Suprapubic skin (tissue), 4 donors: ENCODE results near the gene APOL1. TPM values are rescaled to one million over a fixed set of nuclear protein-coding genes. Genes with fewer than 3 reads are reported as not detected.

Source experiments
- DNase-seq, 2 donors: peaks; one replicate each; pipeline ENCODE4 v3.0.0-alpha.2; 2019; ENCODE audit warnings: low spot score in 2 of 2
- H3K27ac ChIP-seq: fragments of 200-600 bp; sonication (generic); one replicate; pipeline ENCODE4 v1.5.1; 2019
- H3K27me3 ChIP-seq: fragments of 200-600 bp; sonication (generic); one replicate; pipeline ENCODE4 v1.5.1; 2019
- H3K36me3 ChIP-seq: fragments of 200-600 bp; sonication (generic); one replicate; pipeline ENCODE4 v1.5.1; 2019
- H3K4me1 ChIP-seq: fragments of 200-600 bp; sonication (generic); one replicate; pipeline ENCODE4 v1.5.1; 2019
- H3K4me3 ChIP-seq: fragments of 200-600 bp; sonication (generic); one replicate; pipeline ENCODE4 v1.5.1; 2019; ENCODE audit warnings: mild to moderate bottlenecking
- H3K9me3 ChIP-seq: fragments of 200-600 bp; sonication (generic); one replicate; pipeline ENCODE4 v1.5.1; 2019
- EP300 ChIP-seq: sonication (generic); formaldehyde crosslinking; IDR thresholded peaks from one replicate; pipeline ENCODE4 v1.6.1; 2017; ENCODE audit warnings: antibody characterized with exemption
- POLR2A ChIP-seq, 2 donors: fragments of 450-650 bp; IDR thresholded peaks; one replicate each; pipeline ENCODE4 v1.6.1; 2017; ENCODE audit warnings: antibody characterized with exemption in 2 of 2, mild to moderate bottlenecking in 2 of 2, moderate library complexity in 2 of 2
- POLR2AphosphoS5 ChIP-seq, 3 donors: sonication (generic); formaldehyde crosslinking; IDR thresholded peaks; one replicate each; pipeline ENCODE4 v1.6.1; 2017; ENCODE audit warnings: antibody characterized with exemption in 3 of 3
- WGBS: methylation state at CpG from one replicate; pipeline ENCODE4 v1.1.5; 2018; 5-methylcytosine and 5-hydroxymethylcytosine counted together
- total RNA-seq, 4 donors: library from RNA; depleted of rRNA; stranded (reverse); fragments of >200 nt; gene quantifications; one replicate each; pipeline ENCODE4 v1.1.0, GENCODE V29; 2016
- TF ChIP-seq, protein P1 (sequence below), 2 donors: fragments of 200-600 bp in 1 of 2; fragments of 450-650 bp in 1 of 2; sonication (generic) in 1 of 2; IDR thresholded peaks; one replicate each; pipeline ENCODE4 v1.5.1; 2016 to 2019; ENCODE audit warnings: antibody characterized with exemption in 2 of 2, mild to moderate bottlenecking in 1 of 2, moderate library complexity in 1 of 2

The APOL1 gene
- total RNA-seq, 4 donors from 2014 or later = 1.2 to 7.3 (median 3.0) TPM

DNA sequence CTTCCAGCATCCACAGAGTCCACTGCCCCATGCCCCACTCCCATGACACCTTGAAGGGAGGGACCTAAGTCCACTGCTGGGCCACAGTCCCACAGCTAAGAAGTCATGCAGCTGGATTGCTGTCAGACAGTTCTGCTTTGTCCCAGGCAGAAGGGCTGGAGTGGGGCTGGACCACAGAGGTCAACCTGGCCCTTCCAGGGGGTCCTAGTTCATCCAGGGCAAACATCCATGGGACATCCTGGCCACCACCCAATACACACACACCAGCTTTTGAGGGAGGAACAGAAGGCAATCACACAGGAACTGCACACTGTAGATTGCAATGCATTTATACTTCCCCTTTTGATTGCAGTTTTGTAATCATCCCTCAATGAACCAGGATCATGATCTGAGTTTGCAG is 40.0 kb upstream of the APOL1 start:
- H3K27me3 ChIP-seq = no peaks in the 10 kb centered on the region
- H3K4me3 ChIP-seq = no peak overlapping the region
- H3K9me3 ChIP-seq = no peaks in the 10 kb centered on the region
- H3K36me3 ChIP-seq = no peaks in the 10 kb centered on the region
- no peak overlapping the region for H3K27ac ChIP-seq
- H3K4me1 ChIP-seq = no peaks in the 10 kb centered on the region
- TF ChIP-seq, protein P1, sequence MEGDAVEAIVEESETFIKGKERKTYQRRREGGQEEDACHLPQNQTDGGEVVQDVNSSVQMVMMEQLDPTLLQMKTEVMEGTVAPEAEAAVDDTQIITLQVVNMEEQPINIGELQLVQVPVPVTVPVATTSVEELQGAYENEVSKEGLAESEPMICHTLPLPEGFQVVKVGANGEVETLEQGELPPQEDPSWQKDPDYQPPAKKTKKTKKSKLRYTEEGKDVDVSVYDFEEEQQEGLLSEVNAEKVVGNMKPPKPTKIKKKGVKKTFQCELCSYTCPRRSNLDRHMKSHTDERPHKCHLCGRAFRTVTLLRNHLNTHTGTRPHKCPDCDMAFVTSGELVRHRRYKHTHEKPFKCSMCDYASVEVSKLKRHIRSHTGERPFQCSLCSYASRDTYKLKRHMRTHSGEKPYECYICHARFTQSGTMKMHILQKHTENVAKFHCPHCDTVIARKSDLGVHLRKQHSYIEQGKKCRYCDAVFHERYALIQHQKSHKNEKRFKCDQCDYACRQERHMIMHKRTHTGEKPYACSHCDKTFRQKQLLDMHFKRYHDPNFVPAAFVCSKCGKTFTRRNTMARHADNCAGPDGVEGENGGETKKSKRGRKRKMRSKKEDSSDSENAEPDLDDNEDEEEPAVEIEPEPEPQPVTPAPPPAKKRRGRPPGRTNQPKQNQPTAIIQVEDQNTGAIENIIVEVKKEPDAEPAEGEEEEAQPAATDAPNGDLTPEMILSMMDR (IDR thresholded peaks at IDR 0.05) = no peak
- no peak for TF ChIP-seq POLR2AphosphoS5 (IDR thresholded peaks at IDR 0.05)
- DNase-seq = no peak

DNA sequence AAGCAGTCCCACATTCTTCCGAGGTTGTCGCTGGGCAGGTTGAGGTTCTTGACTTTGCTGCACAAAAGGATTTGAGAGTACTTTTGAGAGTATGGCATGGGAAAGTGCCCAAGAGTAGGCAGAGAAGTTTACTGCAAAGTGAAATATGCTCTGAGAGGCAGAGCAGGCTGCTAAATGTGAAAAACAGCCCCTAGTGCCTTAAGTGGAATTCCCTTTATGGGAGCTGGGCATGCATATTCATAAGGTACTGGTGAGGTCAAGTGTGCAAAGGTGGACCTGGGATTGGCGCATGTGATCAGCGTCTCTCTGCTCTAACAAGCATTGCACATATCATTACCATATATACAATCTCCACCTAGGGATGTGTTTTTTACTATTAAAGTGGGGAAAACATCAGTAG is 39.3 kb upstream of the APOL1 start:
- TF ChIP-seq POLR2AphosphoS5 (IDR thresholded peaks at IDR 0.05) = no peak
- TF ChIP-seq, protein P1 (IDR thresholded peaks at IDR 0.05) = no peak
- no peak for TF ChIP-seq POLR2A (IDR thresholded peaks at IDR 0.05)
- TF ChIP-seq EP300 = no peak
- Histone ChIP-seq H3K27ac (no peak overlapping the region), H3K4me3 (no peak overlapping the region), H3K36me3 (no peaks in the 10 kb centered on the region), H3K27me3 (no peaks in the 10 kb centered on the region), H3K4me1 (no peaks in the 10 kb centered on the region), H3K9me3 (no peaks in the 10 kb centered on the region)
- DNase-seq = no peak
- 94% methylated on average over 4 of the region's 4 CpGs for WGBS

DNA sequence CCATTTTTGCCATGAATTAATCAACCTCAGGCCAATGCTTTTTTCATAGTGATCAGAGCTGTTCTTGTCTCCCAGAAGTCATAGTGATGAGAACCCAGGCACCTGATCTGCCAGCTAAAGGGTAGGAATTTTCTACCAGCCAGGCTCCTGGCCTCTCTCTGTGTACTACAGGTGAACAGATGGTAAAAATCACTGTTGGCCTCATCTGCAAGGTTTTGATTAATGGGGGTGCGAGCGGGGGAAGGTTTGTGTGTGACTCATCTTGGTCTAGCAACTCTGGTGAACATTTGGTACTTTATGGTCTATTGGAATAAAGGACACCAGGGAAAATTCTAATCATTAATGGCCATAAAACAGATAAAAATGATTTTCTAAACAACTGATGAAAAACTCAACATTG is 37.0 kb upstream of the APOL1 start:
- Histone ChIP-seq H3K36me3 (no peaks in the 10 kb centered on the region), H3K4me1 (peaks cover 11% of the 10 kb centered on the region), H3K27me3 (no peaks in the 10 kb centered on the region), H3K4me3 (no peak overlapping the region), H3K9me3 (no peaks in the 10 kb centered on the region), H3K27ac (no peak overlapping the region)
- 68% methylated on average over 2 of the region's 2 CpGs for WGBS
- DNase-seq = no peak
- no peak for TF ChIP-seq POLR2A (IDR thresholded peaks at IDR 0.05)
- TF ChIP-seq EP300 = no peak
- no peak for TF ChIP-seq POLR2AphosphoS5 (IDR thresholded peaks at IDR 0.05)
- TF ChIP-seq, protein P1 (IDR thresholded peaks at IDR 0.05) = no peak

DNA sequence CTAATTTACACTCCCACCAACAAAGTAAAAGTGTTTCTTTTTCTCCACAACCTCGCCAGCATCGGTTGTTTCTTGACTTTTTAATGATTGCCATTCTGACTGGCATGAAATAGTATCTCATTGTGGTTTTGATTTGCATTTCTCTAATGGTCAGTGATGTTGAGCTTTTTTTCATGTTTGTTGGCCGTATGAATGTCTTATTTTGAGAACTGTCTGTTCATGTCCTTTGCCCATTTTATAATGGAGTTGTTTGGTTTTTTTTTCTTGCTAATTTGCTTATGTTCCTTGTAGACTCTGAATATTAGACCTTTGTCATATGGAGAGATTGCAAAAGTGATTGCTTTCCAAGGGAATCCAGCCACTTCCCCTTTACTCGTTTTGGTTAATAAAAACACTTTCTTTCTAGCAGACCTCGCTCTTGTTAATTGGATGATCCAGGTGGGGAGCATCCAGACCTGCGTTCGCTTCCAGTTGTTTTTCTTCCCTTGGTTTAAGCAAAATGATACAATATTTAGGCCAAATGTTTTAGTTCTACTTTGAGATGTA is 34.2 kb upstream of the APOL1 start:
- H3K27ac ChIP-seq = no peak overlapping the region
- H3K9me3 ChIP-seq = no peaks in the 10 kb centered on the region
- TF ChIP-seq POLR2AphosphoS5 (IDR thresholded peaks at IDR 0.05) = no peak
- TF ChIP-seq, protein P1 (IDR thresholded peaks at IDR 0.05) = no peak
- TF ChIP-seq POLR2A (IDR thresholded peaks at IDR 0.05) = no peak
- TF ChIP-seq EP300 = no peak
- H3K4me3 ChIP-seq = no peak overlapping the region
- 87% methylated on average over 7 of the region's 7 CpGs for WGBS
- H3K4me1 ChIP-seq = peaks cover 20% of the 10 kb centered on the region
- no peaks in the 10 kb centered on the region for H3K36me3 ChIP-seq
- no peak for DNase-seq
- H3K27me3 ChIP-seq = no peaks in the 10 kb centered on the region

DNA sequence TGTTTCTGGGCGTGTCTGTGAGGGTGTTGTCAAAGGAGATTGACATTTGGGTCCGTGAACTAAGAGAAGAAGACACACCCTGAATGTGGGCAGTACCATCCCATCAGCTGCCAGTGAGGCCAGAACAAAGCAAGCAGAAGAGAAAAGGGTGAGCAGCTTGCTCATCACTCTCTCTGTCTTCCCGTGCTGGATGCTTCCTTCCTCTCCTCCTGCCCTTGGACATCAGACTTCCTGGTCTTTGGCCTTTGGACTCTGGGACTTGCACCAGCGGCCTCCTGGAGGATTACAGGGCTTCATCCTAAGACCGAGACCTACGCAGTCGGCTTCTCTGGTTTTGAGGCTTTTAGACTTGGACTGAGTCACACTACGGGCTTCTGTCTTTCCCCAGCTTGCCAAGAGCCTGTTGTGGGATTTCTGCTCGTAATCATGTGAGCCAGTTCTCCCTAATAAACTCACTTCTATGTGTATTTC is 32.4 kb upstream of the APOL1 start:
- H3K36me3 ChIP-seq = no peaks in the 10 kb centered on the region
- H3K27ac ChIP-seq = peak overlapping the region; percentile 55
- peak in 1 of 2 donors; percentile 62 for DNase-seq
- peak overlapping the region; percentile 8 for H3K4me3 ChIP-seq
- no peaks in the 10 kb centered on the region for H3K27me3 ChIP-seq
- no peak for TF ChIP-seq EP300
- TF ChIP-seq, protein P1 (IDR thresholded peaks at IDR 0.05) = no peak
- TF ChIP-seq POLR2A (IDR thresholded peaks at IDR 0.05) = no peak
- no peak for TF ChIP-seq POLR2AphosphoS5 (IDR thresholded peaks at IDR 0.05)
- no peaks in the 10 kb centered on the region for H3K9me3 ChIP-seq
- 48% methylated on average over 9 of the region's 9 CpGs for WGBS
- H3K4me1 ChIP-seq = peaks cover 20% of the 10 kb centered on the region
